ENCODE results near the gene SRRM2.

SRRM2 gene

DNA sequence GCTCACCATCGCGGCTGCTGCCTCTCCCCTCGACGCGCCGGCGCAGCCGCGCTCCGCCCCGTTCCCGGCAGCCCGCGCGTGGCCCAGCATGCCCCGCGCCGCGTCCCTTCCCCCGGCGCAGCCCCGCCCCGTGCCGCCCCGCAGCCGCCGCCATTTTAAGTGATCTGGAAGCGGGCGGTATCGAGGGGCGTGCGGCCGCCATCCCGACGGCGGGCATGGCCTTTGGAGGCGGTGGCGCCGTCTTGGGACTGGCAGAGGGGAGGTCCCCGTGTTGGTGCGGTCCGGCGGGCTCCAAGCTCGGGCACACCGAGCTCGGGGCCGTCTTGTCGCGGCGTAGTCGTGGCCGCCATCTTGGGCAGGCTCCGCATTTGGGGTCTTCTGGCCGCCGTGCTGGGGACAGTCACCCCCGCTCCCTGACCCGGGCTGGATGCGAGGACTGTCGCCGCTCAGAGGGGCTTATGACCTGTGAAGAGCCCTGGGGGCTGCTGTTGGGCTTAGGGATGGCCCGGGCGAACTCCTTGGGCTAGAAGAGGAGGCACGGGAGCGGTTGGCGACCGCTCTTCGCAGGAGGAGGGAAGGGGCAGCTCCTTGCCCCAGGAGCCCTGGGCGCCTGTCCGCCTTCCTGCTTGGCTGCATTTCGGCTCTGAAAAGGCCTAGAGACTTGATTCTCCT is 24.9 kb downstream of the SRRM2 start, which contains the start of gene ELOB:
Gene ELOB (minus strand): TSS at position 50 of the 672 bp plus-strand sequence. CDS start 41 bp downstream, at position 9.
- DNase-seq (ENCODE audit: low spot score) = peak; percentile 88

DNA sequence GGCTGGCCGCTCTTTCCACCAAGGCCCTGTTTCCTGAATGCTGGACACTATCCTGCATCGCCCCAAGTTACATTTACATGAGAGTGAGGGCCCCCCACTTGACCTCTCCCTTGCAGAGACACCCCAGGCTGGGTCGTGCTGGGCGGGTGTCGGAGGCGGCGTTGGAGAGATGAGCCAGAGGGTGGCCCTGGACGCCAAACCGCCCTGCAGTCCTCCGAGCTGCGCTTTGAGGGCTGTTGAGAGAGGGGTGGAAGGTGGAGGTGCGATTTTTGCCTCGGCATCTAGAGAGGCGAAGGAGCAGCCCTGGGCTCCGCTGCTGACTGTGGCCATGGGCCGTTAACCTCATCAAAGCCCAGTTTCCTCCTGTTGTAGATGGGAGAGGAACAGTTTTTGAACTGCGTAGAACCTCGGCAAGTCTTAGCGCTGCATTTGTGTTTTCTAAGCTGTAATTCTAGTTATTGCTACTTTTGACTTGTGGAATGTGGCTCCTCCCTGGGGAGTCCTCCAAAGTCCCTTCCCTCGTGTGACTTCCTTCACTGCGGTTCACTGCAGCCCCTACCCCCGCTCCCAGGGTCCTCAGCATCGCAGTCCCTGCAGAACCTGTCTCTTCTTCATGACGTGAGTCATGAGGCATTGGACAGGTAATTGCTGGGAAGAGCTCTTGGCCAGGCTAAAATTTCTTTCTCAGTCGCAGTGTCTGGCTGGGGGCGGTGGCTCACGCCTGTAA is 25.6 kb downstream of the SRRM2 start:
- peak; percentile 33 for DNase-seq (ENCODE audit: low spot score)

DNA sequence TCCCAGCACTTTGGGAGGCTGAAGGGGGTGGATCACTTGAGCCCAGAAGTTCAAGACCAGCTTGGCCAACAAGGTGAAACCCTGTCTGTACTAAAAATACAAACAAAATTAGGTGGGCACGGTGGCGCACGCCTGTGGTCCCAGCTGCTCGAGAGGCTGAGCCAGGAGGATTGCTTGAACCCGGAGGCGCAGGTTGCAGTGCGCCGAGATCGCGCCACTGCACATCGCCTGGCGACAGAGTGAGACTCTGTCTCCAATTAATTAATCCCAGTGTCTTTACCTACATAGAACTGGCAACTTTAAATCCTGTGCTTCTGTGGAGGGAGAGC is 26.2 kb downstream of the SRRM2 start:
- no peak for DNase-seq (ENCODE audit: low spot score)

DNA sequence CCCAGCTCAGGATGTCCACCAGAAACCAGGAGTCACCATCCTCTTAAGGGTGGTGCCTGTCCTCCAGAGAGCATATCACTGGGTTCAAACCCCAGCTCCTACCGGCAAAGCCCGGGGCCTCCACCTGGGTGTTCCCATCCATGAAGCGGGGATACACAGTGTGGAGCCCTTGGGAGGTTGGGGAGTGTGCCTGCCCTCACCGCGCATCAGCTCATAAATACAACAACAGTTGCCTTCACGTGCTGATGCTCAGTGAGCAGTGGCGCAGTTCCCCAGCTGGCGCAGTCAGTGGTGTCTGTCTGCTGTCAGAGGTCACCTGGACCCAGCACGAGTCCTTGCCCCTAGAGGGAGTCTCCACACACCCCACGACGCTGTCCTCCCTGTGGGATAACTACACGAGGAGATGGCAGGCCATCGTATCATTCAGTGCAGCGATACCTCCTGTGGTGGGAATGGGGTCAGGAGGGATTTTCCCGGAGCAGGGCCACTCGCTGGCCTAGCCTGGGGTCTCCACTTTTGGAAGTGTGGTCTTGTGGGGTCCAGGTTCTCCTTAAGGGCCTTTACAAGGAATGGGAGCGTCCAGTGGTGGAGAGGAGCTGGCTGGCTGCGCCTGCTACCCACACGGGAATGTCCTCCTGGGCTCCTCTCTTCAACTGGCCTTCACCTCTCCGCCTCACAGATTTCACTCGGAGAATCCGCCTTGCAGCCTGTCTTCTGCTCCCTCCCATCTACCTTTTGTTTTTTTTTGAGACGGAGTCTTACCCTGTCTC is 26.9 kb downstream of the SRRM2 start:
- DNase-seq (ENCODE audit: low spot score) = no peak

DNA sequence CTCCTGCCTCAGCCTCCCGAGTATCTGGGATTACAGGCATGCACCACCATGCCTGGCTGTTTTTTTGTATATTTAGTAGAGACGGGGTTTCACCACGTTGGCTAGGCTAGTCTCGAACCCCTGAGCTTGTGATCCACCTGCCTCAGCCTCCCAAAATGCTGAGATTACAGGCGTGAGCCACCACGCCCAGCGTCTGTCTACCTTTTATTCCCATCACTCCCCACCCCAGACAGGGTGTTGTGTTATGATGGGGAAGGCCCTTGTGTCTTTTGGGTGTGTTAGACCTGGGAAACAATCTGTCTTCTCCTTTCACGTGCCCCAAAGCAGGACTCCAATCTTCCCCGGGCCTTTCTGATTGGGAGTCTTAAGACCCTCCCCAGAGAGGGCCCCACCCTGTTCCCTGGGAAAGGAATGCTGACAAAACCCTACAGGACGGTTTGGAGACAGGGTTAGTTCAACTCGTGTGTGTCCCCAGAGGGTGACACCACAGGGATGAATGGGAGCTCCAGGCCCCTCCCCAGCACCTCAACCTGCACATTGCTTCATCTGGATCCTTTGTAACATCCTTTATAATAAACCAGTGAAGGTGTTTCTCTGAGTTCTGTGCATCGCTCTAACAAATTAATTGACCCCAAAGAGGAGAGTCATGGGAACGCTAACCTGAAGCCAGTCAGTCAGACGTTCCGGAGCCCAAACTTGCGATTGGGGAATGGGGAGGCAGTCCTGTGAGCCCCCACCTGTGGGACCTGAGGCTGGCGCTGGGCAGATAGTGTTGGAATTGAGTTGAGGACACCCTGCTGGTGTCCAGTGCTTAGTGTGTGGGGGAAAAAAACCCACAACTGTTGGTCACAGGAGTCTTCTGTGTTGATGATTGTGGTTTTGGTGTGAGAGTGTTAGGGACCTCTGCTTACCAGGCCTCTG is 27.8 kb downstream of the SRRM2 start:
- no peak for DNase-seq (ENCODE audit: low spot score)

GRCh38 chr16:2782583-2783351 is 30.3 kb downstream of the SRRM2 start:
- DNase-seq (ENCODE audit: low spot score) = no peak

- DNase-seq (ENCODE audit: low spot score) = no peak
Observed at GRCh38 chr16:2783581-2784357, 31.3 kb downstream of the SRRM2 start.

DNA sequence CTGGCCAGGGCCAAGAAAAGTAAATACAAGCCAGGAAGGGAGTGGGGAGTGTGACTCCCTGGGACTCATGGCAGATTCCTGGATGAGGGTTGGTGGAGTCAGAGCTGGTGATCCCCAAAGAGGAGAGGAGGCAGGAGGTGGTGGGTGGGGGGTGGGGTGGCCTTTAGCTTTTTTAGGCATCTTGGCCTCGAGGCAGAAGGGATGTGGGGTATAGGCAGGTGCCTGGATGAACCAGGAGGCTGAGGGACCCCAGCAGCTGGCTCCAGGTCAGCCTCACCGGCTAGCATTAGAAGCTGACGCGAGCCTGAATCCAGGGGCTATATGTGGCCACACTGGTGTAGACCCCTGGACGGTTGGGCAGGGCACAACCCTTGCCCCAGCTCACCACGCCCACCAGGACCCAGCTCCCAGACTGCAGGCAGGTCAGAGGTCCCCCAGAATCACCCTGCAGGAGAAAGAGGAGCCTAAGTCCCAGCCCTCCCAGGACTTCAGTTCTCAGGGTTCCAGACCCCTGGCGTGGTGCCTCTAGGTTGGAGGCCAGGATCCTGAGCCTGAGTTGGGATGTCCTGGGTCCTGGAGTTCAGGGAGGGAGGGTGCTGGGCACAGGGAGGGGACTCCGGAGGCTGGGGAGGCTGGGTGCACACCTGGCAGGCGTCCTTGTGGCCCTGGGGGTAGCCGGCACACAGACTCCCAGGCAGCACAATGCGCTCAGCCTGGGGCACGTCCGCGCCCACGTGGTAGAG is 32.1 kb downstream of the SRRM2 start:
- DNase-seq (ENCODE audit: low spot score) = no peak

DNA sequence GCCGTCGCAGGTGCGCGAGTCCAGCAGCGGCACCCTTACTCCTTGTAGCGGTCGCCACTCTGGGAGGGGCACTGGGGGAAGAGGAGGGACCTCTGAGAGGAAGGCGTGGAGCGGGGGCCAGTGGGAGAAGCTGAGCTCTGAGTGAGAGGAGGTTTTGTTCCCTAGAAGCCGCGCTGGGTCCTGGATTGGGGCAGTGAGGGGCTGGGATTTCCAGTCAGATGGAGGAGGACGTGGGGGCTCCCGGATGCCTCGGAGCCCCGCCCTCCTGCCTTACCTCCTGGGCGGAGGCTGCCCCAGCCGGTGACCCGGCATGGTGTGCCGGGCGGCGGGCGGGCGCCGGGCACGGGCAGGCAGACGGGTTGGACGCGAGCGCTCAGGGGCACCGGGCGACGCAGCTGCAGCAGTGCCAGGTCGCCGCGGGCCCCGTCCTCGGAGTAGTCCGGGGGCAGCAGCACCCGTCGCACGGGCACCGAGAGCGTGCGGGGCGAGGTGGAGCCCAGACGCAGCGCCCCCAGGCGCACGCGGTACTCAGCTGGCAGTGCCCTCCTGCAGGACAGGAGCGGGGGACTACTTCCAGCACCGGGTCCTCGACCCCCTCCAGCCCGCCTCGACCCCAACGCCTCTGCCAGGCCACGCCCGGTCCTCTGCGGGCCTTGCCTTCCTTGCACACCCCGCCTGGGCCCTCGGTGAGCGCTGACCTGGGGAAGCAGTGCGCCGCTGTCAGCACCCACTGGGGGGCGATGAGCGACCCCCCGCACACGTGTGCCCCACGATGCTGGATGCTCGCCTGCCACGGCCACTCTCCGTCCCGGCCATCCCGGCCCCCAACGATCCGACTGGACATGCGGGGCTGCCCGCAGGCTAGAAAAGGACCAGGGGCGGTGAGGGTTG is 32.9 kb downstream of the SRRM2 start:
- peak; percentile 11 for DNase-seq (ENCODE audit: low spot score)

- DNase-seq (ENCODE audit: low spot score) = no peak
Observed at GRCh38 chr16:2786061-2786825, 33.8 kb downstream of the SRRM2 start.

GRCh38 chr16:2786826-2787151 is 34.4 kb downstream of the SRRM2 start:
- DNase-seq (ENCODE audit: low spot score) = no peak

GRCh38 chr16:2787406-2787805 is 35.0 kb downstream of the SRRM2 start, which contains the start of gene PRSS33:
Gene PRSS33, minus strand, starts transcription at chr16:2787560. Its CDS starts 1,013 bp downstream, at chr16:2786547.
- no peak for DNase-seq (ENCODE audit: low spot score)

- DNase-seq (ENCODE audit: low spot score) = no peak
Observed at GRCh38 chr16:2787961-2788360, 35.5 kb downstream of the SRRM2 start.

DNA sequence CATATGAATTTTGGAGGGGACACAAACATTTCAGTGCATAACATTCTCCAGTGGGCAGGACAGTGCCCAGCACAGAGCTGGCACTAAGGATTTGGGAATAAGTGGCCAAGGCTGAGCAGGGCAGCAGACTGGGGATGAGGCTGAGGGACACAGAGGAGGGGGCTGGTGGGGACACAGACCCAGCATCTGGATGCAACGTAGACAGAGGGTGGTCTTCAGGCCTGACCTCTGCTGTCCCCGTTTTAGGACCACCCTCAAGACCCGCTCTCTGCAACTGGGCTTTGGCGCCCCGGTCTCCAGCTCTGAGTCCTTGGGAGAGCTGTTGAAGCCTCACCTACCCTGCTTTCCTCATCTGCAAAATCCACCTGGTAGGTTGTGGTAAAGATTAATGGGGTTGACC is 38.2 kb downstream of the SRRM2 start:
- no peak for DNase-seq (ENCODE audit: low spot score)

- DNase-seq (ENCODE audit: low spot score) = no peak
Observed at GRCh38 chr16:2791174-2791573, 38.7 kb downstream of the SRRM2 start.

- no peak for DNase-seq (ENCODE audit: low spot score)
Observed at GRCh38 chr16:2792940-2793339, 40.5 kb downstream of the SRRM2 start.

DNA sequence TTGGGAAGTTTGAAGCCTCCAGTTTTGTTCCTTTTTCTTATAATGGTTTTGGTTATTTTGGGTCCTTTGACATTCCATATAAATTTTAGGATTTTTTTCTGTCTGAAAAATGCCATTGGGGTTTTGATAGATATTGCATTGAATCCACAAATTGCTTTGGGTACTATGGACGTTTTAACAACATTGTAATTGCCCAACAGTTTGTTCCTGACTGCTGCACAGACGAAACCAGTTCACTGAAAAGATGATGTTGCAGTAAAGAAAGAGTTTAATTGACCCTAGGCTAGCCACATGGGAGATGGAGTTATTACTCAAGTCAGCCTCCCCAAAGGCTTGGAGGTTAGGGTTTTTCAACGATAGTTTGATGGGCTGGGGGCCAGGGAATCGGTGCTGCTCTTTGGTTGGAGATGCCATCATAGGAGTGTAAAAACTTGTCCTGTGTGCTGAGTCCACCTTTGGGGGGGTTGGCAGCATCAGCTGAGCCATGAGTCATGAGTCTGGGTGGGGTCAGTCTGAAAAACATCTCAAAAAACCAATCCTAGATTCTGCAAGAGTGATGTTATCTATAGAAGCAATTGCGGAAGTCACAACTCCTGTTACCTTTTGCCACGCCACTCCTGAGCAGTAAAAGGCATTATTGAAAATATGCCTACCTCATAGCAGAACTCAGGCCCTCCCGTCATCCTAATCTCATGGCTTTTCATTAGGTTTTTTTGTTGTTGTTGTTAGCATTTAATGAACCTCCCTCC is 43.1 kb downstream of the SRRM2 start:
- DNase-seq (ENCODE audit: low spot score) = no peak
